Endothelial cell of hepatic sinusoid (primary cell): ENCODE data around the gene GPNMB.
"Not testable (repeated sequence)": the region's sequence is repeated elsewhere in the genome, so short reads cannot be mapped to it uniquely, and the experiment has no call there.

Experiments used
- in situ Hi-C: cut with HindIII; loops from 2 replicates; pipeline ENCODE4 v1.10.0; 2017; ENCODE audit warnings: low sequenced_read_pairs

Gene GPNMB

GRCh38 chr7:23294549-23295400 is 48.2 kb downstream of the GPNMB start:
- in situ Hi-C loops = no loop called here

- in situ Hi-C loops = no loop called here
These were observed 48.8 kb downstream of the GPNMB start for GRCh38 chr7:23295401-23295697.

- in situ Hi-C loops = no loop called here
These were observed 51.7 kb downstream of the GPNMB start for GRCh38 chr7:23298141-23298881.

GRCh38 chr7:23298885-23299769 is 52.6 kb downstream of the GPNMB start, which contains the start of gene MALSU1:
Gene MALSU1, plus strand, starts transcription at chr7:23299339. Its CDS starts 14 bp downstream, at chr7:23299353.
- in situ Hi-C loops = no loop called here

GRCh38 chr7:23299770-23300300 is 53.3 kb downstream of the GPNMB start:
- in situ Hi-C loops = no loop called here

GRCh38 chr7:23306936-23307521 is 60.5 kb downstream of the GPNMB start:
- in situ Hi-C loops = no loop called here

- in situ Hi-C loops = no loop called here
These were observed 62.2 kb downstream of the GPNMB start for GRCh38 chr7:23308754-23309153.

- in situ Hi-C loops = not testable (repeated sequence)
These were observed 65.6 kb downstream of the GPNMB start for GRCh38 chr7:23312141-23312540.

- in situ Hi-C loops = no loop called here
These were observed 68.8 kb downstream of the GPNMB start for GRCh38 chr7:23315366-23315765.
